GM12878 (cell line): ENCODE data around the gene VDR. TPM values are rescaled to one million over a fixed set of nuclear protein-coding genes. Genes with fewer than 3 reads are reported as not detected.

Experiments
- ATAC-seq: fragments of 200-7000 bp; cut with Tn5 transposase; 3 replicates; pipeline ENCODE4 v1.9.1; 2020; ENCODE audit warnings: mild to moderate bottlenecking, moderate library complexity
- BruUV-seq: library from RNA; stranded (reverse); fragments of 400-500 nt; replicated peaks from 2 replicates; lab custom pipeline; 2021; lab: Mats Ljungman, UMichigan
- CTCF ChIA-PET: fragments of 300-600 bp; sonication (Branson Sonifier 250); formaldehyde crosslinking; extraction: SDS; loops from one replicate; lab custom pipeline; 2021; ENCODE audit warnings: inconsistent platforms; lab: Yijun Ruan, JAX
- POLR2A ChIA-PET: fragments of 350-600 bp; formaldehyde crosslinking; extraction: SDS; loops from one replicate; lab custom pipeline; 2021; ENCODE audit warnings: inconsistent platforms; lab: Charles Lee
- RAD21 ChIA-PET: fragments of 300-600 bp; sonication (Branson Sonifier 250); formaldehyde crosslinking; loops from one replicate; lab custom pipeline; 2023; ENCODE audit warnings: antibody characterized with exemption; ENCODE audit not compliant: unreplicated experiment; lab: Charles Lee
- SMC1A ChIA-PET: fragments of 300-600 bp; sonication (Branson Sonifier 250); formaldehyde crosslinking; loops from one replicate; lab custom pipeline; 2023; ENCODE audit not compliant: unreplicated experiment, uncharacterized antibody; lab: Charles Lee
- DNase-seq: peaks from one replicate; pipeline ENCODE4 v3.0.0-alpha.2; 2011; ENCODE audit warnings: low read depth, low spot score
- FAIRE-seq: peaks from 3 replicates; lab custom pipeline; 2011; peaks lifted over from hg19 to GRCh38; lab: Jason Lieb, UNC
- H2AFZ ChIP-seq: 2 replicates; pipeline ENCODE4 v1.6.0; 2011; ENCODE audit warnings: low read depth, low read length, control low read depth; ENCODE audit not compliant: control insufficient read depth
- H3K27ac ChIP-seq: 2 replicates; pipeline ENCODE4 v1.5.1; 2011; ENCODE audit warnings: control low read depth; ENCODE audit not compliant: control insufficient read depth, insufficient read depth
- H3K27me3 ChIP-seq, 2 experiments: replicated peaks in 1 of 2; 2 replicates each; pipeline versions ENCODE4 v1.6.0 to v1.6.1; 2011; ENCODE audit warnings: low read length in 1 of 2; ENCODE audit not compliant: control insufficient read depth in 2 of 2, insufficient read depth in 2 of 2
- H3K36me3 ChIP-seq, 2 experiments: 2 replicates each; pipeline ENCODE4 v1.5.1; 2011; ENCODE audit warnings: low read length in 1 of 2; ENCODE audit not compliant: control insufficient read depth in 2 of 2, insufficient read depth in 2 of 2
- H3K4me1 ChIP-seq: 2 replicates; pipeline ENCODE4 v1.6.1; 2011; ENCODE audit warnings: mild to moderate bottlenecking, low read length, moderate library complexity, mixed read lengths; ENCODE audit not compliant: control insufficient read depth, insufficient read depth
- H3K4me2 ChIP-seq: 2 replicates; pipeline ENCODE4 v1.6.0; 2011; ENCODE audit warnings: control low read depth; ENCODE audit not compliant: control insufficient read depth, insufficient read depth
- H3K4me3 ChIP-seq: fragments of 200-600 bp; sonication (generic); 2 replicates; pipeline ENCODE4 v1.5.1; 2016
- H3K79me2 ChIP-seq: 2 replicates; pipeline ENCODE4 v1.6.0; 2011; ENCODE audit warnings: low read length; ENCODE audit not compliant: control insufficient read depth, insufficient read depth
- H3K9ac ChIP-seq: 2 replicates; pipeline ENCODE4 v1.8.0; 2011; ENCODE audit warnings: low read length, control low read depth, mixed read lengths; ENCODE audit not compliant: control insufficient read depth, insufficient read depth
- H3K9me3 ChIP-seq: replicated peaks from 3 replicates; pipeline ENCODE4 v1.5.1; 2011; ENCODE audit warnings: mild to moderate bottlenecking, low read length; ENCODE audit not compliant: control insufficient read depth, insufficient read depth
- H4K20me1 ChIP-seq: 2 replicates; pipeline ENCODE4 v1.6.0; 2011; ENCODE audit not compliant: control insufficient read depth, insufficient read depth
- E2F4 ChIP-seq: IDR thresholded peaks from 2 replicates; pipeline ENCODE4 v1.6.1; 2012; ENCODE audit warnings: low read depth, low read length, improper control_type of control experiment
- PKNOX1 ChIP-seq: fragments of 450-650 bp; IDR thresholded peaks from 2 replicates; pipeline ENCODE4 v1.6.1; 2016; ENCODE audit warnings: mild to moderate bottlenecking
- TCF3 ChIP-seq: IDR thresholded peaks from 2 replicates; pipeline ENCODE4 v1.6.1; 2012; ENCODE audit warnings: low read depth, mild to moderate bottlenecking, low read length, borderline replicate concordance; ENCODE audit not compliant: insufficient read depth
- ZNF622 ChIP-seq: fragments of 450-650 bp; IDR thresholded peaks from 2 replicates; pipeline ENCODE4 v1.6.1; 2017; ENCODE audit warnings: mild to moderate bottlenecking, inconsistent platforms
- ZSCAN29 ChIP-seq: fragments of 450-650 bp; IDR thresholded peaks from 2 replicates; pipeline ENCODE4 v1.6.1; 2017; ENCODE audit warnings: mild to moderate bottlenecking, moderate library complexity
- WGBS: methylation state at CpG from one replicate; pipeline ENCODE4 v1.1.6; 2016; ENCODE audit warnings: low lambda C conversion rate; ENCODE audit not compliant: insufficient replicate concordance, insufficient coverage; ENCODE audit errors: missing lambda C conversion rate; 5-methylcytosine and 5-hydroxymethylcytosine counted together
- in situ Hi-C: fragments of 300-500 bp; cut with MboI; formaldehyde crosslinking; loops from 9 replicates; pipeline ENCODE4 v1.14.3; 2018; ENCODE audit warnings: mixed read lengths
- intact Hi-C: fragments of 100-400 bp; cut with micrococcal nuclease; formaldehyde crosslinking; loops from one replicate; pipeline ENCODE4 v1.14.2; 2022; ENCODE audit not compliant: unreplicated experiment
- polyA plus RNA-seq, 11 experiments: library from polyadenylated mRNA; depleted of rRNA in 4 of 11; unstranded in 6 of 11; stranded (reverse) in 5 of 11; fragments of >200 nt; fragmentation: Nextera tagmentation in 4 of 11; fragmentation: Illumina TruSeq in 1 of 11; extraction: Ambion mirVana in 4 of 11; extraction: Trizol in 1 of 11; gene quantifications; 1 replicate in 1 of 11; 2 replicates in 10 of 11; pipeline versions ENCODE4 v1.2.1 to v1.2.3, GENCODE V29; 2011 to 2016; ENCODE audit warnings: inconsistent platforms in 2 of 11, missing spikeins in 2 of 11, low read depth in 1 of 11
- total RNA-seq, 4 experiments: library from RNA; depleted of rRNA in 3 of 4; stranded (reverse); fragments of >200 nt in 3 of 4; fragmentation: Illumina TruSeq in 1 of 4; extraction: Trizol in 1 of 4; gene quantifications; 2 replicates each; pipeline versions ENCODE4 v1.2.1 to v1.2.3, GENCODE V29; 2013 to 2021
- TF ChIP-seq, protein P1 (sequence below): fragments of 450-650 bp; formaldehyde crosslinking; IDR thresholded peaks from 2 replicates; pipeline ENCODE4 v1.4.0; 2022; ENCODE audit warnings: mild to moderate bottlenecking, moderate library complexity

The VDR gene
- total and polyA plus RNA-seq, 10 of the 15 experiments (the other 5 are each of a cell fraction or from before 2014, with no cell fraction given): 0.27 to 7.9 (median 3.0) TPM

DNA sequence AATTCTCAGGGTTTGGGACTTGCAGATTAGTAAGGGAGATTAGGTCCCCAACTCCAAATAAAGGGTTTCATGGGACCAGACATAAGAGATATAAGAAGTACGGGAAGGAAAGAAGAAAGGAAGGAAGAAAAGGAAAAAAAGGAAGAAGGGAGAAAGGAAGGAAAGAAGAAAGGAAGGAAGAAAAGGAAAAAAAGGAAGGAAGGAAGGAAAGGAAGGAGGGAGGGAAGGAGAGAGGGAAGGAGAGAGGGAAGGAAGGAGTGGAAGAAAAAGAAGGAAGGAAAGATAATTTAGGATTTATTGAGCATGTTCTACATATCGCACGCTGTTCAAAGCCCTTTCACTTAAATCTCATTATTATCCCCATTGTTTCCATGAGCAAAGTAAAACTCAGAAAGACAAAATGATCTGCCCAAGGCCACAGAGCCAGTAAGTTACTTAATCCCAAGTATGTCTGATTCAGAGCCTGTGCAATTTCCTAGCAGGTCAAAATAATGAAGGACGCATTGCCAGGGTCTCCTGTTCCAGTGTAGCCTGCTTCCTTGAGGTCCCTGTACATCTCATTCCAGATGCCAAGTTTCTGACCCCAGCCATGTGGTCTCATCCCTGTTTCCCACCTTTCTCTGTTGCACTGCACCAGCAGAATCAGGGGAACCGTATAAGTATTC lies 81.2 kb downstream of the VDR start (continued):
- no peak for TF ChIP-seq ZSCAN29
- TF ChIP-seq, all 136 proteins: peak for 0

DNA sequence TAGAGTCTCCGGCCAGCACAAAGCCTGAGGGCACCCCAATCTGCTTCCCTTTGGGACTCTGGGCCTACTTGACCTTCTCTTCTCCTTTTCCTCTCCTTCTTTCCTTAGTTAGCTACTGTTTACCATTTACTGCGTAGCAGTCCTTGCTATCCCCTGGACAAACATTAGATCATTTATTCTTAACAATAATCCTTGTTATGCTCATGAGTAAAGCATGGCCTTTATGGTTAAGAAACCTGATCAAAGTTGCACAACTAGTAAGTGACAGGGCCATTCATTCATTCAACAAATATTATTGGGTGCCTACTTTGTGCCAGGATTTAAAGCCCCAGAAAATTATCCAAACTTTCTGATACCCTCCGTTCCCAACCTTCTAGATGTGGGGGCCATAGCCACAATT lies 81.9 kb downstream of the VDR start:
- in situ Hi-C loops: no loop called here
- BruUV-seq: no TSS peak

GRCh38 chr12:47822401-47822800 lies 82.4 kb downstream of the VDR start:
- no peaks in the 10 kb centered on the region; the same call in 1 of the 2 replicates for H4K20me1 ChIP-seq
- ATAC-seq (no peak), FAIRE-seq (no peak), DNase-seq (no peak)
- H3K27me3 ChIP-seq: peaks cover 0 to 7% of the 10 kb centered on the region in 2 experiments; a peak in 3 of 4 replicates
- BruUV-seq: no TSS peak
- no peaks in the 10 kb centered on the region; a peak in 1 of 4 replicates for H3K36me3 ChIP-seq
- H2AFZ ChIP-seq: no peak overlapping the region
- peaks cover 8% of the 10 kb centered on the region for H3K79me2 ChIP-seq
- H3K4me2 ChIP-seq: no peak overlapping the region
- ChIA-PET POLR2A (interaction anchor here (0.8 kb wide), 1 partner anchor 10 kb away, joined by 4 read pairs; no protein-coding TSS in a partner anchor), CTCF (interaction anchor here (0.7 to 1.3 kb wide), 5 partner anchors 9 to 126 kb away, joined by 3 to 6 read pairs (median 4); no protein-coding TSS in a partner anchor), SMC1A (interaction anchor here (1.0 to 3.4 kb wide), 4 partner anchors 9 to 14 kb away, joined by 3 to 23 read pairs (median 8); no protein-coding TSS in a partner anchor), RAD21 (interaction anchor here (1.4 to 1.5 kb wide), 2 partner anchors 9 to 12 kb away, joined by 3 to 4 read pairs; no protein-coding TSS in a partner anchor)
- H3K4me3 ChIP-seq: no peak overlapping the region
- peaks cover 20% of the 10 kb centered on the region for H3K4me1 ChIP-seq
- intact Hi-C loops: no loop called here
- no peak overlapping the region for H3K9ac ChIP-seq
- H3K9me3 ChIP-seq: no peaks in the 10 kb centered on the region
- WGBS: 53% methylated on average over 2 of the region's 2 CpGs
- in situ Hi-C loops: no loop called here
- H3K27ac ChIP-seq: no peak overlapping the region
- TF ChIP-seq, protein P1, sequence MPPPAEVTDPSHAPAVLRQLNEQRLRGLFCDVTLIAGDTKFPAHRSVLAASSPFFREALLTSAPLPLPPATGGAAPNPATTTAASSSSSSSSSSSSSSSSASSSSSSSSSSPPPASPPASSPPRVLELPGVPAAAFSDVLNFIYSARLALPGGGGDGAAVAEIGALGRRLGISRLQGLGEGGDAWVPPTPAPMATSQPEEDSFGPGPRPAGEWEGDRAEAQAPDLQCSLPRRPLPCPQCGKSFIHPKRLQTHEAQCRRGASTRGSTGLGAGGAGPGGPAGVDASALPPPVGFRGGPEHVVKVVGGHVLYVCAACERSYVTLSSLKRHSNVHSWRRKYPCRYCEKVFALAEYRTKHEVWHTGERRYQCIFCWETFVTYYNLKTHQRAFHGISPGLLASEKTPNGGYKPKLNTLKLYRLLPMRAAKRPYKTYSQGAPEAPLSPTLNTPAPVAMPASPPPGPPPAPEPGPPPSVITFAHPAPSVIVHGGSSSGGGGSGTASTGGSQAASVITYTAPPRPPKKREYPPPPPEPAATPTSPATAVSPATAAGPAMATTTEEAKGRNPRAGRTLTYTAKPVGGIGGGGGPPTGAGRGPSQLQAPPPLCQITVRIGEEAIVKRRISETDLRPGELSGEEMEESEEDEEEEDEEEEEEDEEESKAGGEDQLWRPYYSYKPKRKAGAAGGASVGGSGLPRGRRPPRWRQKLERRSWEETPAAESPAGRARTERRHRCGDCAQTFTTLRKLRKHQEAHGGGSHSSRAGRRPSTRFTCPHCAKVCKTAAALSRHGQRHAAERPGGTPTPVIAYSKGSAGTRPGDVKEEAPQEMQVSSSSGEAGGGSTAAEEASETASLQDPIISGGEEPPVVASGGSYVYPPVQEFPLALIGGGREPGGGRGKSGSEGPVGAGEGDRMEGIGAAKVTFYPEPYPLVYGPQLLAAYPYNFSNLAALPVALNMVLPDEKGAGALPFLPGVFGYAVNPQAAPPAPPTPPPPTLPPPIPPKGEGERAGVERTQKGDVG (CRISPR knock-in tag): no peak
- no peak for TF ChIP-seq E2F4
- TF ChIP-seq PKNOX1: no peak

More for the DNA sequence above, 81.9 kb downstream of the VDR start:
- FAIRE-seq (no peak), ATAC-seq (no peak), DNase-seq (no peak)
- H3K9me3 ChIP-seq: no peaks in the 10 kb centered on the region
- intact Hi-C loops: no loop called here
- no peak overlapping the region for H3K4me3 ChIP-seq
- H3K27ac ChIP-seq: no peak overlapping the region
- no peaks in the 10 kb centered on the region; the same call in 1 of the 2 replicates for H4K20me1 ChIP-seq
- H3K79me2 ChIP-seq: peaks cover 8% of the 10 kb centered on the region
- no peak overlapping the region for H3K4me2 ChIP-seq
- SMC1A ChIA-PET: interaction anchor here (1.0 to 3.4 kb wide), 4 partner anchors 9 to 15 kb away, joined by 3 to 23 read pairs (median 8); no protein-coding TSS in a partner anchor
- H3K4me1 ChIP-seq: peaks cover 18% of the 10 kb centered on the region
- no peak overlapping the region for H2AFZ ChIP-seq
- H3K9ac ChIP-seq: no peak overlapping the region
- RAD21 ChIA-PET: interaction anchor here (1.4 to 1.5 kb wide), 2 partner anchors 9 to 11 kb away, joined by 3 to 4 read pairs; no protein-coding TSS in a partner anchor
- H3K27me3 ChIP-seq: peaks cover 0 to 7% of the 10 kb centered on the region in 2 experiments; a peak in 3 of 4 replicates
- CTCF ChIA-PET: interaction anchor here (0.7 to 1.3 kb wide), 4 partner anchors 13 to 126 kb away, joined by 3 to 6 read pairs (median 4); no protein-coding TSS in a partner anchor
- H3K36me3 ChIP-seq: no peaks in the 10 kb centered on the region; a peak in 1 of 4 replicates
- no peak for TF ChIP-seq ZNF622
- no peak for TF ChIP-seq TCF3
- POLR2A ChIA-PET: interaction anchor here (0.8 kb wide), 1 partner anchor 10 kb away, joined by 4 read pairs; no protein-coding TSS in a partner anchor
- 92% methylated on average over 3 of the region's 3 CpGs for WGBS
